ENCODE results near the gene COPS6.
"Not testable (repeated sequence)": the region's sequence is repeated elsewhere in the genome, so short reads cannot be mapped to it uniquely, and the experiment has no call there.

The COPS6 gene

GRCh38 chr7:100126931-100127865 lies 38.4 kb downstream of the COPS6 start, which contains the start of gene MBLAC1:
TSS of gene MBLAC1 (plus strand) at chr7:100126967. CDS start at chr7:100127396, 429 bp downstream.
- peak within 1 kb of the TSS; percentile 87 for H3K4me3 ChIP-seq (ENCODE audit: low read depth, low read length)
- TF ChIP-seq CTCF (IDR thresholded peaks at IDR 0.05; ENCODE audit: borderline replicate concordance, insufficient read depth, low read depth, low read length) = no peak

GRCh38 chr7:100127866-100128636 lies 39.3 kb downstream of the COPS6 start:
- no peak for TF ChIP-seq CTCF (IDR thresholded peaks at IDR 0.05; ENCODE audit: borderline replicate concordance, insufficient read depth, low read depth, low read length)
- H3K4me3 ChIP-seq (ENCODE audit: low read depth, low read length) = peak overlapping the region; percentile 87

- no peak for TF ChIP-seq CTCF (IDR thresholded peaks at IDR 0.05; ENCODE audit: borderline replicate concordance, insufficient read depth, low read depth, low read length)
- H3K4me3 ChIP-seq (ENCODE audit: low read depth, low read length) = no peak overlapping the region
Observed at GRCh38 chr7:100128637-100128963, 39.8 kb downstream of the COPS6 start.

- not testable (repeated sequence) for H3K4me3 ChIP-seq (ENCODE audit: low read depth, low read length)
Observed at GRCh38 chr7:100130220-100130607, 41.4 kb downstream of the COPS6 start.

- peak; percentile 80 for TF ChIP-seq CTCF (IDR thresholded peaks at IDR 0.05; ENCODE audit: borderline replicate concordance, insufficient read depth, low read depth, low read length)
- H3K4me3 ChIP-seq (ENCODE audit: low read depth, low read length) = no peak overlapping the region
Observed at GRCh38 chr7:100130608-100131453, 42.1 kb downstream of the COPS6 start.

DNA sequence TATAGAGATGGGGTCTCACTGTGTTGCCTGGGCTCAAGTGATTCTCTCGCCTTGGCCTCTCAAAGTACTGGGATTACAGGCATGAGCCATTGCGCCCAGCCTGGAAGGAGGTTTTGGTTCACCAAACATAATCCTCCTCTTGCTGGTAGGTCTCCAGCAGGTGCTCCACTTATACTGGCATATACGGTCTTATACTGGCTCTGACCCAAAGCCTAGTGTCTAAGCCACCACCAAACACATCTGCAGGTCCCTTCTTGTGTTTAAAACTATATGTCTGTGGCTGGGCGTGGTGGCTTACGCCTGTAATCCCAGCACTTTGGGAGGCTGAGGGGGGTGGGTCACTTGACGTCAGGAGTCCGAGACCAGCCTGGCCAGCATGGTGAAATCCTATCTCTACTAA lies 43.4 kb downstream of the COPS6 start:
- no peak for TF ChIP-seq CTCF (IDR thresholded peaks at IDR 0.05; ENCODE audit: borderline replicate concordance, insufficient read depth, low read depth, low read length)
- H3K4me3 ChIP-seq (ENCODE audit: low read depth, low read length) = no peak overlapping the region

DNA sequence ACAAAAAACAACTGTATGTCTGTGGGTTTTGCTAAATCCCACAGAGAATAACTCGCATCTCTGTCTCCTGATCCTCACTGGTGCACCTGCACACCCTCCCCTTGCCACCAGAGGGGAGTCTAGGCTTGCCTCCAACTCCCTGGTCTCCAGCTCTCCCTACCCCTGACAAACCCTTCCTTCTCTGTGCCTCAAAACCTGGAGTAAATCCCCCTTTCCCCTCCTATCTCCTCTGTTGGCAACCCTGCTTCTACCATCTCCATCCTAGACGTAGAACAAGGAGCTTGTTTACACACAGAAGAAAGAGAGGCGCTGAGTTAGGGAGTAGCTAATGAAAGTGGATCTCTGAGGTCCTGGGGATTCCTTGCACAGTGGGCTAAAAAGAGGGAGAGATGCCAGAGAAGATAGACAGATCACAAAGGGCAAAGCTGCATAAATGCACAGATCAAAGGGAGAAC lies 44.0 kb downstream of the COPS6 start:
- TF ChIP-seq CTCF (IDR thresholded peaks at IDR 0.05; ENCODE audit: borderline replicate concordance, insufficient read depth, low read depth, low read length) = peak; percentile 96
- H3K4me3 ChIP-seq (ENCODE audit: low read depth, low read length) = no peak overlapping the region

Data from GM12875 (cell line).